Measurements from ENCODE around the gene DPP6. TPM values are rescaled to one million over a fixed set of nuclear protein-coding genes. Genes with fewer than 3 reads are reported as not detected.

DPP6 gene
- polyA plus RNA-seq, 1 of the 3 experiments (the other 2 are of a cell fraction) = not detected

DNA sequence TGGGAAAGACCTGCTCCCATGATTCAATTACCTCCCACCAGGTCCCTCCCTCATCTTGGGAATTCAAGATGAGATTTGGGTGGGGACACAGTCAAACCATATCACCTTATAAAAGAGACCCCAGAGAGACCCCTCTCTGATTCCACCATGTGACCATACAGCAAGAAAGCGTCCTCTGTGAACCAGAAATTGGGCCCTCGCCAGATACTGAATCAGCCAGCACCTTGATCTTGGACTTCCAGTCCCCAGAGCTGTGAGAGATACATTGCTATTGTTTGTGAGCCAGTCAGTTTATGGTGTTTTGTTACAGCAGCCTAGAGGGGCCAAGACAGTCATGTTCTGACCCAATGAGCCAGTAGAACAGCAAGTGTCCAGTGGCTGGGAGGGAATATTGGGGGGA, 718.2 kb downstream of the DPP6 start:
- Histone ChIP-seq H3K4me2 (no peak overlapping the region), H3K9ac (no peak overlapping the region), H3F3A (replicated peaks; ENCODE audit: insufficient read depth) (no peaks in the 10 kb centered on the region), H3K27me3 (ENCODE audit: insufficient read depth) (no peaks in the 10 kb centered on the region), H3K4me3 (ENCODE audit: low read depth in 2 of 2, low read length in 1 of 2) (no peak overlapping the region), H3K4me1 (ENCODE audit: control insufficient read depth in 1 of 2, insufficient read depth in 2 of 2, low read depth in 1 of 2, low read length in 1 of 2) (peaks cover 0 to 31% of the 10 kb centered on the region in 2 experiments; a peak in 2 of 4 replicates), H2AFZ (ENCODE audit: low read depth) (no peak overlapping the region), H3K27ac (ENCODE audit: low read depth in 2 of 2, low read length in 1 of 2) (no peak overlapping the region), H3K79me2 (ENCODE audit: insufficient read depth) (no peaks in the 10 kb centered on the region), H3K36me3 (replicated peaks in 1 of 2; ENCODE audit: control insufficient read depth in 1 of 2, insufficient read depth in 2 of 2, low read length in 1 of 2) (no peaks in the 10 kb centered on the region), H3K9me3 (peaks cover 5% of the 10 kb centered on the region; the same call in 1 of the 2 replicates), H3K9me2 (no peaks in the 10 kb centered on the region), H4K20me1 (ENCODE audit: insufficient read depth) (no peaks in the 10 kb centered on the region)
- TF ChIP-seq NFIC (IDR thresholded peaks at IDR 0.05; ENCODE audit: borderline replicate concordance) = no peak
- no peak for TF ChIP-seq RFX5 (IDR thresholded peaks at IDR 0.05; ENCODE audit: low read length)
- TF ChIP-seq EZH2phosphoT487 (IDR thresholded peaks at IDR 0.05; ENCODE audit: borderline replicate concordance, low read depth) = no peak
- TF ChIP-seq MEF2A (IDR thresholded peaks at IDR 0.05; ENCODE audit: borderline replicate concordance, low read depth) = no peak
- TF ChIP-seq JUND (IDR thresholded peaks at IDR 0.05) = no peak
- no peak for TF ChIP-seq FOXM1 (IDR thresholded peaks at IDR 0.05; ENCODE audit: low read depth)
- TF ChIP-seq, protein P1, sequence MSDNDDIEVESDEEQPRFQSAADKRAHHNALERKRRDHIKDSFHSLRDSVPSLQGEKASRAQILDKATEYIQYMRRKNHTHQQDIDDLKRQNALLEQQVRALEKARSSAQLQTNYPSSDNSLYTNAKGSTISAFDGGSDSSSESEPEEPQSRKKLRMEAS (IDR thresholded peaks at IDR 0.05; ENCODE audit: low read depth) = no peak
- no peak for TF ChIP-seq MXI1 (IDR thresholded peaks at IDR 0.05; ENCODE audit: low read depth, low read length)
- TF ChIP-seq YY1 (IDR thresholded peaks at IDR 0.05; ENCODE audit: low read depth) = no peak
- TF ChIP-seq RCOR1 (IDR thresholded peaks at IDR 0.05; ENCODE audit: low read length) = no peak
- TF ChIP-seq ELF1 (IDR thresholded peaks at IDR 0.05) = no peak
- ChIA-PET CTCF (interaction anchor here (1.8 to 4.7 kb wide), 2 partner anchors 24 to 26 kb away, joined by 4 to 19 read pairs; no protein-coding TSS in a partner anchor), POLR2A (no interaction called here)
- no peak for DNase-seq
- 7% methylated on average over 2 of the region's 2 CpGs for WGBS (ENCODE audit: low lambda C conversion rate)

DNA sequence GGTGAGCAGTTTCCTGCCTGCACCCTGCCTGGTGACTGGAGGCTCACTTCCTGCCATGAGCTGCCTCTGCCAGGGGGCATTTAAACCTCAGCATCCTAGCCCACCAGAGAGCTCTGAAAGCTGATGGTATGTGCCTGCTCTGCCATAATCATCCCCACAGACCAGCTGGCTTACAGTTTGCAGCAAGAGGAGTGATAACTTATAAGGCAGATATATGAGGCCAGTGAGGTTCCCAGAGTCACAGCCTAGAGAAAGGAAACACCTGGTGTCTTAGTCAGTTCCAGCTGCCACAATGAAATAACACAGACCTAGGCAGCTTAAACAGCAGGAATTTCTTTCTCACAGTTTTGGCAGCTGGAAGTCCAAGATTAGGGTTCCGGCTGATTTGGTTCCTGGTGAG, 718.8 kb downstream of the DPP6 start:
- H3K4me2 ChIP-seq = no peak overlapping the region
- POLR2A ChIA-PET = no interaction called here
- no peak overlapping the region for H3K27ac ChIP-seq (ENCODE audit: low read depth in 2 of 2, low read length in 1 of 2)
- TF ChIP-seq, protein P2, sequence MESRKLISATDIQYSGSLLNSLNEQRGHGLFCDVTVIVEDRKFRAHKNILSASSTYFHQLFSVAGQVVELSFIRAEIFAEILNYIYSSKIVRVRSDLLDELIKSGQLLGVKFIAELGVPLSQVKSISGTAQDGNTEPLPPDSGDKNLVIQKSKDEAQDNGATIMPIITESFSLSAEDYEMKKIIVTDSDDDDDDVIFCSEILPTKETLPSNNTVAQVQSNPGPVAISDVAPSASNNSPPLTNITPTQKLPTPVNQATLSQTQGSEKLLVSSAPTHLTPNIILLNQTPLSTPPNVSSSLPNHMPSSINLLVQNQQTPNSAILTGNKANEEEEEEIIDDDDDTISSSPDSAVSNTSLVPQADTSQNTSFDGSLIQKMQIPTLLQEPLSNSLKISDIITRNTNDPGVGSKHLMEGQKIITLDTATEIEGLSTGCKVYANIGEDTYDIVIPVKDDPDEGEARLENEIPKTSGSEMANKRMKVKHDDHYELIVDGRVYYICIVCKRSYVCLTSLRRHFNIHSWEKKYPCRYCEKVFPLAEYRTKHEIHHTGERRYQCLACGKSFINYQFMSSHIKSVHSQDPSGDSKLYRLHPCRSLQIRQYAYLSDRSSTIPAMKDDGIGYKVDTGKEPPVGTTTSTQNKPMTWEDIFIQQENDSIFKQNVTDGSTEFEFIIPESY (IDR thresholded peaks at IDR 0.05; ENCODE audit: borderline replicate concordance, low read depth) = no peak
- TF ChIP-seq NFIC (IDR thresholded peaks at IDR 0.05; ENCODE audit: borderline replicate concordance) (no peak), YY1 (IDR thresholded peaks at IDR 0.05; ENCODE audit: low read depth) (no peak), MEF2A (IDR thresholded peaks at IDR 0.05; ENCODE audit: borderline replicate concordance, low read depth) (no peak), CHD2 (IDR thresholded peaks at IDR 0.05; ENCODE audit: low read length, partially characterized antibody) (no peak), EP300 (IDR thresholded peaks at IDR 0.05; ENCODE audit: borderline replicate concordance in 1 of 2, low read depth in 1 of 2, low read length in 1 of 2) (no peak), NRF1 (IDR thresholded peaks at IDR 0.05; ENCODE audit: low read depth, low read length) (no peak), TCF12 (IDR thresholded peaks at IDR 0.05) (no peak), MXI1 (IDR thresholded peaks at IDR 0.05; ENCODE audit: low read depth, low read length) (no peak), POLR2AphosphoS5 (IDR thresholded peaks at IDR 0.05; ENCODE audit: low read depth, low read length) (no peak), EZH2phosphoT487 (IDR thresholded peaks at IDR 0.05; ENCODE audit: borderline replicate concordance, low read depth) (no peak)
- TF ChIP-seq, protein P3, sequence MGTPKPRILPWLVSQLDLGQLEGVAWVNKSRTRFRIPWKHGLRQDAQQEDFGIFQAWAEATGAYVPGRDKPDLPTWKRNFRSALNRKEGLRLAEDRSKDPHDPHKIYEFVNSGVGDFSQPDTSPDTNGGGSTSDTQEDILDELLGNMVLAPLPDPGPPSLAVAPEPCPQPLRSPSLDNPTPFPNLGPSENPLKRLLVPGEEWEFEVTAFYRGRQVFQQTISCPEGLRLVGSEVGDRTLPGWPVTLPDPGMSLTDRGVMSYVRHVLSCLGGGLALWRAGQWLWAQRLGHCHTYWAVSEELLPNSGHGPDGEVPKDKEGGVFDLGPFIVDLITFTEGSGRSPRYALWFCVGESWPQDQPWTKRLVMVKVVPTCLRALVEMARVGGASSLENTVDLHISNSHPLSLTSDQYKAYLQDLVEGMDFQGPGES (IDR thresholded peaks at IDR 0.05; ENCODE audit: low read depth, low read length) = no peak
- TF ChIP-seq, protein P4, sequence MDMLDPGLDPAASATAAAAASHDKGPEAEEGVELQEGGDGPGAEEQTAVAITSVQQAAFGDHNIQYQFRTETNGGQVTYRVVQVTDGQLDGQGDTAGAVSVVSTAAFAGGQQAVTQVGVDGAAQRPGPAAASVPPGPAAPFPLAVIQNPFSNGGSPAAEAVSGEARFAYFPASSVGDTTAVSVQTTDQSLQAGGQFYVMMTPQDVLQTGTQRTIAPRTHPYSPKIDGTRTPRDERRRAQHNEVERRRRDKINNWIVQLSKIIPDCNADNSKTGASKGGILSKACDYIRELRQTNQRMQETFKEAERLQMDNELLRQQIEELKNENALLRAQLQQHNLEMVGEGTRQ (IDR thresholded peaks at IDR 0.05; ENCODE audit: borderline replicate concordance, low read depth, low read length) = no peak
- TF ChIP-seq, protein P5, sequence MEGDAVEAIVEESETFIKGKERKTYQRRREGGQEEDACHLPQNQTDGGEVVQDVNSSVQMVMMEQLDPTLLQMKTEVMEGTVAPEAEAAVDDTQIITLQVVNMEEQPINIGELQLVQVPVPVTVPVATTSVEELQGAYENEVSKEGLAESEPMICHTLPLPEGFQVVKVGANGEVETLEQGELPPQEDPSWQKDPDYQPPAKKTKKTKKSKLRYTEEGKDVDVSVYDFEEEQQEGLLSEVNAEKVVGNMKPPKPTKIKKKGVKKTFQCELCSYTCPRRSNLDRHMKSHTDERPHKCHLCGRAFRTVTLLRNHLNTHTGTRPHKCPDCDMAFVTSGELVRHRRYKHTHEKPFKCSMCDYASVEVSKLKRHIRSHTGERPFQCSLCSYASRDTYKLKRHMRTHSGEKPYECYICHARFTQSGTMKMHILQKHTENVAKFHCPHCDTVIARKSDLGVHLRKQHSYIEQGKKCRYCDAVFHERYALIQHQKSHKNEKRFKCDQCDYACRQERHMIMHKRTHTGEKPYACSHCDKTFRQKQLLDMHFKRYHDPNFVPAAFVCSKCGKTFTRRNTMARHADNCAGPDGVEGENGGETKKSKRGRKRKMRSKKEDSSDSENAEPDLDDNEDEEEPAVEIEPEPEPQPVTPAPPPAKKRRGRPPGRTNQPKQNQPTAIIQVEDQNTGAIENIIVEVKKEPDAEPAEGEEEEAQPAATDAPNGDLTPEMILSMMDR (IDR thresholded peaks at IDR 0.05) = no peak
- TF ChIP-seq, protein P1 (IDR thresholded peaks at IDR 0.05; ENCODE audit: low read depth) = no peak
- TF ChIP-seq, protein P6, sequence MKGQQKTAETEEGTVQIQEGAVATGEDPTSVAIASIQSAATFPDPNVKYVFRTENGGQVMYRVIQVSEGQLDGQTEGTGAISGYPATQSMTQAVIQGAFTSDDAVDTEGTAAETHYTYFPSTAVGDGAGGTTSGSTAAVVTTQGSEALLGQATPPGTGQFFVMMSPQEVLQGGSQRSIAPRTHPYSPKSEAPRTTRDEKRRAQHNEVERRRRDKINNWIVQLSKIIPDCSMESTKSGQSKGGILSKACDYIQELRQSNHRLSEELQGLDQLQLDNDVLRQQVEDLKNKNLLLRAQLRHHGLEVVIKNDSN (IDR thresholded peaks at IDR 0.05; ENCODE audit: borderline replicate concordance, low read depth) = no peak
- no peaks in the 10 kb centered on the region for H3K9me2 ChIP-seq
- peaks cover 0 to 31% of the 10 kb centered on the region in 2 experiments; a peak in 2 of 4 replicates for H3K4me1 ChIP-seq (ENCODE audit: control insufficient read depth in 1 of 2, insufficient read depth in 2 of 2, low read depth in 1 of 2, low read length in 1 of 2)
- no peaks in the 10 kb centered on the region for H3K36me3 ChIP-seq (replicated peaks in 1 of 2; ENCODE audit: control insufficient read depth in 1 of 2, insufficient read depth in 2 of 2, low read length in 1 of 2)
- no peak overlapping the region for H3K9ac ChIP-seq
- no peaks in the 10 kb centered on the region for H4K20me1 ChIP-seq (ENCODE audit: insufficient read depth)
- no peaks in the 10 kb centered on the region for H3F3A ChIP-seq (replicated peaks; ENCODE audit: insufficient read depth)
- H3K4me3 ChIP-seq (ENCODE audit: low read depth in 2 of 2, low read length in 1 of 2) = no peak overlapping the region
- no peak overlapping the region for H2AFZ ChIP-seq (ENCODE audit: low read depth)
- DNase-seq = no peak
- CTCF ChIA-PET = interaction anchor here (1.1 to 4.7 kb wide), 3 partner anchors 25 to 130 kb away, joined by 3 to 19 read pairs (median 4); no protein-coding TSS in a partner anchor
- H3K27me3 ChIP-seq (ENCODE audit: insufficient read depth) = no peaks in the 10 kb centered on the region
- H3K9me3 ChIP-seq = peaks cover 5% of the 10 kb centered on the region; the same call in 1 of the 2 replicates
- no peaks in the 10 kb centered on the region for H3K79me2 ChIP-seq (ENCODE audit: insufficient read depth)
- WGBS (ENCODE audit: low lambda C conversion rate) = 75% methylated on average over 1 of the region's 1 CpG
